ENCODE data around the gene SORT1.

The SORT1 gene

GRCh38 chr1:109270623-109271317, 126.9 kb downstream of the SORT1 start:
- no peaks in the 10 kb centered on the region for H3K27me3 ChIP-seq (replicated peaks; ENCODE audit: control insufficient read depth, insufficient read depth, low read length)
- TF ChIP-seq CTCF (IDR thresholded peaks at IDR 0.05; ENCODE audit: insufficient read depth, low read length, poor library complexity, severe bottlenecking) = no peak
- H3K4me3 ChIP-seq (replicated peaks; ENCODE audit: low read depth, low read length) = no peak overlapping the region
- no peak for DNase-seq (ENCODE audit: extremely low read depth, insufficient read length)
- H3K36me3 ChIP-seq (ENCODE audit: control insufficient read depth, insufficient read depth, low read length) = no peaks in the 10 kb centered on the region

GRCh38 chr1:109269981-109270622, 127.6 kb downstream of the SORT1 start:
- Histone ChIP-seq H3K36me3 (ENCODE audit: control insufficient read depth, insufficient read depth, low read length) (no peaks in the 10 kb centered on the region), H3K27me3 (replicated peaks; ENCODE audit: control insufficient read depth, insufficient read depth, low read length) (no peaks in the 10 kb centered on the region), H3K4me3 (replicated peaks; ENCODE audit: low read depth, low read length) (no peak overlapping the region)
- DNase-seq (ENCODE audit: extremely low read depth, insufficient read length) = no peak
- TF ChIP-seq CTCF (IDR thresholded peaks at IDR 0.05; ENCODE audit: insufficient read depth, low read length, poor library complexity, severe bottlenecking) = no peak

GRCh38 chr1:109269212-109269980, 128.3 kb downstream of the SORT1 start:
- Histone ChIP-seq H3K27me3 (replicated peaks; ENCODE audit: control insufficient read depth, insufficient read depth, low read length) (no peaks in the 10 kb centered on the region), H3K36me3 (ENCODE audit: control insufficient read depth, insufficient read depth, low read length) (no peaks in the 10 kb centered on the region), H3K4me3 (replicated peaks; ENCODE audit: low read depth, low read length) (no peak overlapping the region)
- DNase-seq (ENCODE audit: extremely low read depth, insufficient read length) = no peak
- TF ChIP-seq CTCF (IDR thresholded peaks at IDR 0.05; ENCODE audit: insufficient read depth, low read length, poor library complexity, severe bottlenecking) = no peak

GRCh38 chr1:109268431-109269211, 129.1 kb downstream of the SORT1 start:
- no peak overlapping the region for H3K4me3 ChIP-seq (replicated peaks; ENCODE audit: low read depth, low read length)
- H3K27me3 ChIP-seq (replicated peaks; ENCODE audit: control insufficient read depth, insufficient read depth, low read length) = no peaks in the 10 kb centered on the region
- no peaks in the 10 kb centered on the region for H3K36me3 ChIP-seq (ENCODE audit: control insufficient read depth, insufficient read depth, low read length)
- no peak for DNase-seq (ENCODE audit: extremely low read depth, insufficient read length)
- TF ChIP-seq CTCF (IDR thresholded peaks at IDR 0.05; ENCODE audit: insufficient read depth, low read length, poor library complexity, severe bottlenecking) = no peak

- DNase-seq (ENCODE audit: extremely low read depth, insufficient read length) = no peak
- H3K4me3 ChIP-seq (replicated peaks; ENCODE audit: low read depth, low read length) = no peak overlapping the region
- no peak for TF ChIP-seq CTCF (IDR thresholded peaks at IDR 0.05; ENCODE audit: insufficient read depth, low read length, poor library complexity, severe bottlenecking)
- H3K36me3 ChIP-seq (ENCODE audit: control insufficient read depth, insufficient read depth, low read length) = no peaks in the 10 kb centered on the region
- no peaks in the 10 kb centered on the region for H3K27me3 ChIP-seq (replicated peaks; ENCODE audit: control insufficient read depth, insufficient read depth, low read length)
Measured at GRCh38 chr1:109267743-109268300, 129.9 kb downstream of the SORT1 start.

Data from GM06990 (cell line).